Left colon (tissue), 2 donors: Measurements from ENCODE around the gene ACBD4. TPM values are rescaled to one million over a fixed set of nuclear protein-coding genes. Genes with fewer than 3 reads are reported as not detected.

Source experiments
- ATAC-seq: fragments of 200-7000 bp; cut with Tn5 transposase; one replicate; pipeline ENCODE4 v1.9.1; 2020; ENCODE audit warnings: mild to moderate bottlenecking, moderate library complexity
- DNase-seq, 2 donors: peaks; one replicate each; pipeline ENCODE4 v3.0.0-alpha.2; 2020
- intact Hi-C, 2 donors: fragments of 100-400 bp; cut with DNase I in 1 of 2; cut with micrococcal nuclease in 1 of 2; formaldehyde crosslinking; loops; one replicate each; pipeline versions ENCODE4 v1.11.2 to v1.14.0; 2022; cut with DNase I, micrococcal nuclease
- long read RNA-seq: library from polyadenylated mRNA; unstranded; transcript quantifications from one replicate; pipeline ENCODE4 v2.0.0, GENCODE V29; 2021
- total RNA-seq, 2 donors: library from RNA; stranded (reverse); fragmentation: NEBNext Ultra II Directional; extraction: Animal tissue kit (Norgen Biotek cat#: 25700); gene quantifications; one replicate each; pipeline ENCODE4 v1.2.1, GENCODE V29; 2021
- donor health status: DM: no; HTN: no; CAD: no.
- donor health status: DM: yes; HTN: yes; CAD: no.

Gene ACBD4, protein sequence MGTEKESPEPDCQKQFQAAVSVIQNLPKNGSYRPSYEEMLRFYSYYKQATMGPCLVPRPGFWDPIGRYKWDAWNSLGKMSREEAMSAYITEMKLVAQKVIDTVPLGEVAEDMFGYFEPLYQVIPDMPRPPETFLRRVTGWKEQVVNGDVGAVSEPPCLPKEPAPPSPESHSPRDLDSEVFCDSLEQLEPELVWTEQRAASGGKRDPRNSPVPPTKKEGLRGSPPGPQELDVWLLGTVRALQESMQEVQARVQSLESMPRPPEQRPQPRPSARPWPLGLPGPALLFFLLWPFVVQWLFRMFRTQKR
- 10 to 100 TPM; 22.3 to 22.6 TPM for total RNA-seq
- long read RNA-seq, partial matches to known transcripts, result 4 of 13 reads
- long read RNA-seq, other reads (novel, unspliced or antisense), result 7 of 13 reads

DNA sequence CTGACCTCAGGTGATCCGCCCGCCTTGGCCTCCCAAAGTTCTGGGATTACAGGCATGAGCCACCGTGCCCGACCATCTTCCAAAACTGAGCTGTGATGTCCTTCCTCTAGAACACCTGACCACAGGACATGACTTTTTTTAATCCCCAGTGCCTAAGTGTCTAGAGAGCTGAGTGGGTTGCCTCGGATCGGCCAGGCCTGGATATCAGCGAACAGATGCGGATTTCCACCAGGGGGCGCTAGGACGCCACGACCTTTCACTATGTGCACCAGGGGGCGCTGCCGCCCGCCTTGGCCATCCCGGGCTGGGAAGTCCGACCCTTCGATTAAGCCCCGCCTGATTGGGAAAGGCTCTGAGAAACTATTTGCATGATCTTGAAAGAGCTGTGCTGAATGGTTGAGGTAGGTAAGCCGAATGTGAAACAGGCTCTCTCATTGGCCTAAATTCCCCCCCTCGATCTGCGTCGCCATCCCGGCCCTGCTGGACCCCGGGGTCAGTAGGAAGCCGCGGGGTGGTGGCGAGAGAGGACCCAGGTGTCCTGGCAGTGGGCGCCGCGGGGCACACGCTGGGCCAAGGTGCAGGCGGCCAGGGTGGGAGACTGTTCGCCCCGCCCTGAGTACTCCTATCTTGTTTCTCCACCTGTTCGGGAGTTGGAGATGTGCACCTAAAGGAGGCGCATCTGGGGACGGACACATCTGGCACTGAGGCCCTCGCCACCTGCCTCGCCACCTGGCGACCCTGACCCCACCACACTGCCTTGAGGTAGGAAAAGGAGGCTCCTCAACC is at the start of gene ACBD4:
Gene ACBD4 (plus strand): TSS at position 496 of the 786 bp plus-strand sequence. CDS start 458 bp downstream, outside the sequence.
- ATAC-seq (peak; percentile 69), DNase-seq (peak; percentile 94 to 96)
- intact Hi-C loops, result loop anchor here (5.0 to 10.0 kb wide), 2 partner anchors 59 to 62 kb away; no protein-coding TSS in a partner anchor

DNA sequence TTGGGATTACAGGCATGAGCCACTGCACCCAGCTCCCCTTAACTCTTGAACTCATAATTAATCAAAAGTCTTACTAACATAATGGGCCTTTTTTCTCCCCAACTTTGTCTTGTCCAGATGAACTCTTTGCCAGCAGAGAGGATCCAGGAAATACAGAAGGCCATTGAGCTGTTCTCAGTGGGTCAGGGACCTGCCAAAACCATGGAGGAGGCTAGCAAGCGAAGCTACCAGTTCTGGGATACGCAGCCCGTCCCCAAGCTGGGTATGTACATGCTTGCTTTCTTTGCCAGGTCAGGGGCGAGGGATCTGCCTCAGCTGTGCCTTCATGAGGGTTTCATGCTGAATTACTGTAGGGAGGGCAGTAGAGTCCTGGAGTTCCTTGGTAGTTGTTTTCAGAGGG is 49.1 kb upstream of the ACBD4 start:
- intact Hi-C loops, result no loop called here
- DNase-seq (no peak), ATAC-seq (no peak)

DNA sequence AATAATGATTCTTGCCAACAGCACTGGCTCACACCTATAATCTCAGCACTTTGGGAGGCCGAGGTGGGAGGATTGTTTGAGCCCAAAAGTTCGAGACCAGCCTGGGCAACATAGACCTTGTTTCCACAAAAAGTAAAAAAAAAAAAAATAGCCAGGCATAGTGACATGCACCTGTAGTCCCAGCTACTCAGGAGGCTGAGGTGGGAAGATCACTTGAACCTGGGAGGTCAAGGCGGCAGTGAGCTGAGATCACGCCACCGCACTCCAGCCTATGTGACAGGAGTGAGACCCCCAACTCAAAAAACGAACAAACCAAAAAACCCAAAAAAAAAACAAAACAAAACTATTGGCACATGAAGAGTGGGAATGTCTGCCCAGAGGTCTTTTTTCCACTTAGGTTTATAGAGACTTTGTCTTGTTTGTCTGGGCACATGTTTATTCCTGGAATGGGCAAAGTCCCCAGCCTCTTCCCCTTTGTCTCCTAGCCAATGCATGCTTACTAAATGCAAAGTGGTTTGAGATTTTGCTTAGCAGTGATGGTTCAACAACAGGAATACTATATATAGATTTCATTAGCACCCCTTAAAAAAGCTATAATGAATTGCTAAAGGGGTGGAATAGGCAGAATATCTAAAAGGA is 48.5 kb upstream of the ACBD4 start:
- intact Hi-C loops, result no loop called here
- peak; percentile 74 for ATAC-seq
- no peak for DNase-seq

DNA sequence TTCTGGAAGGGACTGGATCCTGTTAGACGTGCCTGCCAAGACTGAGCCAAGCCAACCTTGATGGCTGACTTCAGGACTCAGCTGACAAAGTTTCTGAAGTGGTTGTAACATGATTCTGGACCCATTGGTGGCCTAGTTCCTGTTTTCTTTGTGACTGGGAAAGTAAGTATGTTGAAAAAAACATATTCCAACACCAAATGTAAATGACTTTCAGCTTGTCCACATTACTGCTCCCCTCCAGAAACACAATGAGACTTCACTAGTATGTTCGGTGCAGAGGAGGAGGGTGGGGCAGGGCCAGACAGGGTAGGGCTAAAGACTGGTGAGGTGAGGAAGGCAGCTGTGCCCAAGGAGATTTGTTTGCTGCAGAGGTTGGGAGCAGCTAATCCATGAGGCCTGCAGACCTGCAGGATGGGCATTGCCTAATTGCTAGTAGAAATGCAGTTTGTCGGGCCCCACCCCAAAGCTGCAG is 47.9 kb upstream of the ACBD4 start:
- ATAC-seq (peak; percentile 88), DNase-seq (no peak)
- intact Hi-C loops, result no loop called here

DNA sequence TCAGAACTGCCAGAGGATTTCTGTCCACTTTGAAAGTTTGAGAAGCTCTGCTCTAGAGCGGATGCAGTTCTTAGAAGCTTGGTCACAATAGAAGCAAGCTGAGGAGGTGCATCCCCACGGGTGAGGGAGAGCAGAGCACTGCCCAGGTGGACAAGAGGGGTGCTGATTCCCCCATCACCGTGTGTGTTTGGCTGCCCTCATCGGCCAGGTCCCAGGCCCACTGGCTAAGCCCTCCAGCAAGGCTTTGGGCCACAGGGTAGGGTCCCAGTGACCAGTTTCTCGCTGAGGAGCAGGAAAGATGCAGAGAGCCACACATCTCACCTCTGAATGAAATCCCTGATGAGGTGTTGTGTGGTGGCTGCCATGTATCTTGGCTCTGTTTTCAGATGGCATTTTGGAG is 47.5 kb upstream of the ACBD4 start:
- ATAC-seq (no peak), DNase-seq (no peak)
- intact Hi-C loops, result no loop called here

DNA sequence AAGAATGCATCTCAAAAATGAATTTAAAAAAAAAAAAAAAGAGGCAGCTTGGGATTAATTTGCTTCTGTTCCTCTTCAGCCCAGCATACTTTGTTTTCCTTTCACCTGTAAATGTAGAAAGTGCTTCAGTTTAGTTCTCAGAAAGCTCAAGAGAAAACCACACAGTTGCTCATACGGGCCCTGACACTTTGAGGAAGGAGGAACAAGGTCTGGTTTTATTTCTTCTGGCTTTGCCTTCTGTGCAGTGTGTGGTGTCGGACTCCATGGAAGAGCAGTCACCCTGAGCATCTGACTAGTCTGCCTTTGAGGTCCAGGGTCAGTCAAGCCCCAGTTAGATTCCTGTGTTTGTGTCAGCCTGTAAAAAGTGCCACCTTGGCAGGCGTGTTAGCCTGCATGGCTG is 46.7 kb upstream of the ACBD4 start:
- intact Hi-C loops, result no loop called here
- DNase-seq (no peak), ATAC-seq (no peak)

DNA sequence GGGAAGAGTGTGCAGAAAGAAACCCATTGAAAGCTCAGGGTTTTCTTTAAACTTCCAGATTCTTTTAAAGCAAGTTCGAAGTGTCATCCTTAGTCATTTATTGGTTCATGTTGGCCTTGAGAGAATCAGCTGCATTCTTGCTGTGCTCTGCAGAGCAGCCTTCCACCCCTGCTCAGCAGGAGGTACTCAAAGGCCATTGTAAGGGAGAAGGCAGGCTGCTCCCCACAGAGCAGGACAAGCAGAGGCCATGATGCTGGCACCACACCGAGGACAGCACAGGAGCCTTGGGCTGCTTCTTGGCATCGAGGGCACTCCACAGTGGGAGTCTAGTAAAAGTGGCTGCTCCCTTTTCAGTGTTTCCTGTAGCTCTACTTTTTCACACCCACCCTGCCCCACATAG is 44.8 kb upstream of the ACBD4 start:
- intact Hi-C loops, result no loop called here

DNA sequence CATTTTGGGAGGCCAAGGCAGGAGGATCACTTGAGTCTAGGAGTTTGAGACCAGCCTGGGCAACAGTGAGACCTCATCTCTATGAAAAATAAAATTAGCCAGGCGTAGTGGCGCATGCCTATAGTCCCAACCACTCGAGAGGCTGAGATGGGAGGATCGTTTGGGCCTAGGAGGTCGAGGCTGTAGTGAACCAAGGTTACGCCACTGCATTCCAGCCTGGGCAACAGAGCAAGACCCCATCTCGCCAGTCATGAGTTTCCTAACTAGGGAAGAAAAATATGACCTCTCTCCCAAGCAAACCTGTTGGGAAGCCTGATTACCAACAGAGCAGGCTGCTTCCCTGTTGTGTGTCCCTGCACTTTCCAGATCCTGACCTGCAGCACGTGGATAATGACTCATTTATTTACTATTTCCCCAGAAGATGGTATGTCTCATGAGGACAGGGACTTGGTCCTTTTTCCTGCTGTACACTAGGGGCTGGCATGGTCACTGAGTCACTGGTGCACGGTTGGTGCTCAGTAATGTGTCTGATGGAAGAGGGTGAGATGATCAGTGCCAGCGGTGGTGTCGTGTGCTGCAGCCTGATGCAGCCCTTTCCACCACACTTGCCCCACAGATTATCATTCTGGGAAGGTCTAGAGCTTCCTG is 43.6 kb upstream of the ACBD4 start:
- no peak for ATAC-seq
- no peak for DNase-seq
- intact Hi-C loops, result no loop called here

More for the DNA sequence above, 44.8 kb upstream of the ACBD4 start:
- ATAC-seq, result no peak
- DNase-seq, result no peak

DNA sequence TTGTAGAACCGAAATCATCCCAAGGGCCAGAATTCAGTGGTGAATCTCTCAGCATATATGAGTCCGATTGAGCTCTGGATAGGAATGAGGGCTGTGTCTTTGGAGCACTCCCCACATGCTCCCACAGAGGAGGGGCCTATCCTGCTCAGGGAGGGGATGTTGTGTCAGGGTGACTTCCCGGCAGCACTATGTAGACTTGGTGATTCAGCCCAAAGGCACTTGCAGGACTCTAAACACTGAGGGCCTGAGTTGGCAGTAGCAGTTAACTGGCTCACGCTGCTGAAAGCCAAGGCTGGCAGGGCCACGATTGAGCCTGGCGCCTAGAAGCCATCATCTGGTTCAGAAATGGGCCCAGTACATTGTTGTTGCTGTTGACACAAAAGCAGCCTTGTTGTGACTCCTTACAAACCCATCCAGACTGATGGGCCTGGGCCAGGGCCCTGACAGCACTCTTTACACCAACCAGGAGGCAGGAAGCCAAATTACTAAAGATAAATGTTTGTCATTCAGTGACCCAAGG is 42.5 kb upstream of the ACBD4 start:
- ATAC-seq (peak; percentile 59), DNase-seq (peak; percentile 33 to 83)
- intact Hi-C loops, result no loop called here

DNA sequence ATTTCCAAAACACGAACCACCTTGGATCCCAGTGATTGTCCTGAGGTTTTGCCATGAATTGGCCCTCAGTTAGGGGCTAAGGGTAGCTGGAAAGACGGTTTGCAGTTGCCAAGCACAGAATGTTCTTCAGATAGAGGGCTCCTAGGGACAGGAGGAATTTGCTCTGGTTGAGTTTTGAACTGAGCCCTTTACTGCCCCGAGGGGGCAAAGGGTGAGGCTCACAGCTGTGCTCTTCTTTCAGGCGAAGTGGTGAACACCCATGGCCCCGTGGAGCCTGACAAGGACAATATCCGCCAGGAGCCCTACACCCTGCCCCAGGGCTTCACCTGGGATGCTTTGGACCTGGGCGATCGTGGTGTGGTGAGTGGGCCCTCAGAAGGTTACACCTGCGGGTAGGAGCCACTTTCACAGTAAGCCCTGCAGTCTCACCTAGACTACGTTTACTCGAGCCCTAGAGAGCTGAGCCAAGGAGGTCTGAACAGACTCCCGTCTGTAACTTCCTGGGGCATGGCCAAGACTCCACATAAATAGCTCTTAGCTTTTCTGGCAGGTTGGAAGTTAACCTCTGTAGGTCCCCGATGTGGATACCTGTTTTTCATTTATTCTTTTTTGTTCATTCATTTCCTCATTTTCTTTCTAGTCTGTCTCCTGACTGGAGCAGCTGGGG is 41.9 kb upstream of the ACBD4 start:
- DNase-seq (no peak), ATAC-seq (peak; percentile 14)
- intact Hi-C loops, result no loop called here

DNA sequence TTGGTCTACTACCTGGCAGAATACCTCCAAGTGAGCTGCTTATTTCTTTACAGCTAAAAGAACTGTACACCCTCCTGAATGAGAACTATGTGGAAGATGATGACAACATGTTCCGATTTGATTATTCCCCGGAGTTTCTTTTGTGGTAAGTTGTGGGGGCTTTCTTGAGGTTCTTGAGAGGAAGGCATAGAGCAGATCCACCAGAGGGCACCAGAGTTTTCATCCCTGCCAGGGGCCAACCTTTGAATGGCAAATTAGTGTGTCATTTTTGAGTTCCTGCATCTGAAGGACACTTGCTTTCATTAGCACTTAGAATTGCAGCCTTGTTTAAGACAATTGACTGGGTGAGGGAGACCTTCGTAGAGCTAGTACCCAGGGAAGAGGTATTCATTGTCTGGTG is 39.3 kb upstream of the ACBD4 start:
- intact Hi-C loops, result no loop called here
- ATAC-seq, result no peak
- DNase-seq, result no peak

DNA sequence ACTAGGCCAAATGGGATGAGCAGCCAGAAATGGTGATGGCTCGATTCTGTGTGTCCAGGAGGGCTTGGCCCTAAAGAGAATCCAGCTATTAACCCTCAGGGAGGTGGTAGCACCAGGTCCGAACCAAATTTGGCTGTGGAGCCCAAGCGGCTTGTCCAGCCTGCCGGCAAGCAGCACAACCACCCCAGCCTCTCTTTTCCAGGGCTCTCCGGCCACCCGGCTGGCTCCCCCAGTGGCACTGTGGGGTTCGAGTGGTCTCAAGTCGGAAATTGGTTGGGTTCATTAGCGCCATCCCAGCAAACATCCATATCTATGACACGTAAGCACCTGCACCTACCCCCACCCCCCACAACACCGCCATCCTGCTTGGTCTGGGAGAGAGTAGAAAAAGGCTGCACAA is 38.6 kb upstream of the ACBD4 start:
- ATAC-seq, result no peak
- no peak for DNase-seq
- intact Hi-C loops, result no loop called here

DNA sequence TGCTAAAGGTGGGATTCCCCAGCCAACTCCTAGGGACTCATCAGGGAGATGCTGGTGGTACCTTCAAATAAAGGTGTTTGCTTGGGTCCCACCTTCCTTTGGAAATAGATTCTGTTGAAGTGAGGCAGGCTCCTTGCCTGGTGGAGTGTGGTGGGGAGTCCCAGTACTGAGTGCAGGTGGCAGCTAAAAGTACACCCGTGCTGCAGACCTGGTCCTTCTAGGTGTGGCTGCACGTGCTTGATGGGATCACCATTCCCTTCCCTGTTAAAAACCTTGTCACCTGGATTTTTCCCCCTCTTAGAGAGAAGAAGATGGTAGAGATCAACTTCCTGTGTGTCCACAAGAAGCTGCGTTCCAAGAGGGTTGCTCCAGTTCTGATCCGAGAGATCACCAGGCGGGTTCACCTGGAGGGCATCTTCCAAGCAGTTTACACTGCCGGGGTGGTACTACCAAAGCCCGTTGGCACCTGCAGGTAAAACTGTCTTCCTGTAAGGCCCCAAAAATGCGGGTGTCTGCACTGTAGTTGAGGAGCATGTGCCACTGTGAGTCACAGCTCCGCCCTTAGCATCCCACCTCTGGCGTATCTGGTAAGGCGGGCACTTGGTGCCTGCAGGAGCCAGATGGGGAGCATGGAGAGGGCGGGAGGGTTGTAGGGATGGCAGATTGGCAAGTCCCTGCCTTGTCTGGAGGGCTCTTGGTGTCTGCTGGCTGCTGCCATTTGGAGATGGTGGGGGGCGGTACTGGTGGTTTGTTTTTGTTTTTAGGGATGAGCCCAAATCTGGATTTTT is 37.2 kb upstream of the ACBD4 start:
- intact Hi-C loops, result no loop called here
- no peak for ATAC-seq

DNA sequence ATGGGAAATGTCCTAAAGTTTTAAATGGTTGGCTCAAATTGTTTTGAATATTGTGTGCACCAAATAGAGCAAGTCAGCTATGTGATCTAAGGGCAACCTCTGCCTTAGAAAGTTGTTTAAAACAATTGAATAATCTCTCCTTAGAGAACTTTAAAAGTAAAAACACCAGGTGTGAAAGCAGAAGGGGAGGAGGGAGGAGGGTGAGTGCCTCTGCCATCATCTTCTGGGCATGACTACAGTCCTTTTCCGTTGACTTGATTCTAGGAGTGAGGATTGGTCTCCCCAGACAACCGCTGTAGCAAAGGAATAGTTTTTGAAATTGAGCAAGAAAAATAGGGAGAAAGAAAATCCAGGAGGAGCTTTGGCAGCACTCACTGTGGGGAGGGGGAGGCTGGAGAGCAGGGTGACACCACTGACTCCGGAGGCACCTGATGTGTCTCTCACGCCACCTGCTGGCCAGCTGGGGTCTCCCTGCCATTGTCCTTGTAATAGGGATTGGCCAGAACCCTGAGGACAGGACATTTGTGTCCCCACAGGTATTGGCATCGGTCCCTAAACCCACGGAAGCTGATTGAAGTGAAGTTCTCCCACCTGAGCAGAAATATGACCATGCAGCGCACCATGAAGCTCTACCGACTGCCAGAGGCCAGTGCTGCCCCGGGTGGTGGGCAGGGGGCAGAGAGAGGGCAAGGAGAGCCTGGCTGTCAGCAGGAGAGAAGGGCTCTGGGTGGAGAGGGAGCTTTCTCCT is 36.4 kb upstream of the ACBD4 start:
- DNase-seq, result peak; percentile 79 to 92
- intact Hi-C loops, result no loop called here
- peak; percentile 91 for ATAC-seq

More for the DNA sequence above, 37.2 kb upstream of the ACBD4 start:
- no peak for DNase-seq

DNA sequence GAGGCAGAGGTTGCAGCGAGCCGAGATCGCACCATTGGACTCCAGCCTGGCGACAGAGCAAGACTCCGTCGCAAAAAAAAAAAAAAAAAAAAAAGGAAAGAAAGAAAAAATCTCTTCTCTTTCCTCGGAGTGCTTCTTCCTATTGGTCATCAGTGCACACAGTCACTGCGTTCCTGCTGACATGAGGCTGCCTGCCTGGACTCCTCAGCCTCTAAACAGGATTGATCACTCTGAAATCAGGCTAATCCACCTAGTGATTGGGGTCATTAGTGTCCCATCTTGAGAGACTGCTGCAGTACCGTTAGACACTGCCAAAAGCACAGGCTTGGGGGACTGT is 34.0 kb upstream of the ACBD4 start:
- intact Hi-C loops, result loop anchor here in 1 of 2 donors (10.0 kb wide), 2 partner anchors 77 to 187 kb away; partner anchors contain the start of gene GFAP
- ATAC-seq (no peak), DNase-seq (no peak)

DNA sequence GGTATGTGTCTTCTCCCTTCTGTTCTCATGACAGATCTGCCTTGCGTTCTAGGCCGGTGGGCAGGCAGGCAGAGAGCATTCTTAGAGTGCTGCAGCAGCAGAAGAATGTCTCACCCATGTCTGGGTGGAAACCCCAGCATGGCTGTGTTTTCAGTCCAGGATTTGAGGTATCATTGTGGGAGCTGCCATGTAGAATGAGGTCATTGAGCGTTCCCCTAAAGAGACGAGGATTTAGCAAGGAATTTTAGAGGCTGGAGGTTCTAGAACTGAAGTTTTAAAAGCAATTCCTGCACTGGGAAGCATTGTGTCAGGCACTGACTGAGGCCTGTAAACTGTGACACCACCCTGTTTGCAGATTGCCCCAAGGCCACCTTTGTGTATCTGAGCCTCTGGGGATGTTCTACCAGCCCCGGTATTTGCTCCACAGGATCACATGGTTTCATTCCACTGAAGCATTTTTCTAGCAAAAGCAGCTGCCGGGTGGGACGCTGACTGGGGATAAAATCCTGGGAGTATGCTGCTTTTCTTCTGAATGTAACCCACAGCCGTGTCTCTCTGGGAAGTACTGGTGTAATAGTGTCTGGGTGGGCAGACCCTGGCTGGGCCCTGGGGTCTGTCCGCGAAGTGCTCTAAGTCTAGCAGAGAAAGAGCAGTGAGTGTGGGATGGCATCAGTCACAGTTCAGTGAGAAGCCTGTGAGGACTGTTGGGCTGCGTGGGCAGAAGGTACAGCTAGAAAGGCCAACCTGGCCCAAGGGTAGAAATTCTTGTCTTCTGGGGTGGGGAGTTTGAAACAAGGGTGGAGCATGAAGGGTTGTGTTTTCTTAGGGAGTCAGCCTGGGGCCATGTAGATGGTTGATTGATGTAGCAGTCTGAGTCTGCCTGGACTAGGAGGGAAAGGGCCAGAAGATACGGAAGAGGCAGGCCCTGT is 33.3 kb upstream of the ACBD4 start:
- ATAC-seq, result no peak
- intact Hi-C loops, result loop anchor here in 1 of 2 donors (10.0 kb wide), 2 partner anchors 77 to 187 kb away; partner anchors contain the start of gene GFAP
- DNase-seq, result no peak
